ENCODE data around the gene ZNF618. TPM values are rescaled to one million over a fixed set of nuclear protein-coding genes. Genes with fewer than 3 reads are reported as not detected.

Gene ZNF618
- polyA plus RNA-seq, 3 donors = 0.53 to 1.9 (median 0.78) TPM

DNA sequence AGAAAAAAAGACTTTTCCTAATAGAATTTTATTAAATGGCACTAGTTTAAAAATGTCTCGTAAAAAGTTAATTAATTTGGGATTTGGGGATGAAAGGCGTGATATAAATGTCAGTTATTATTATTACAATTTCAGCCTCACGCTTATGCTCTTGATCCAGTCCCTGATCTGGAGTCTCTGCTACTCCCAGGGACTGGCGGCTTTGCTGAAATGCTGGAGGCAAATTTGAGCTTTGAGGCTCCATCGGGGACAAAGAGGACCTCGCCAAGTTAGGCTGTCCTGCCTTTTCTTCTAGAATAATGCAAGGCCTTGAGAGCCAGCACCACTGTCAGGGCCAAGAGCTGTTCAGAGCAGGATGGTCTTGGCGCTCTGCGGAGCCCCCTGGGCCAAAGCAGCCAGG lies 69.7 kb downstream of the ZNF618 start:
- Histone ChIP-seq H3K9ac (ENCODE audit: insufficient read depth, low read length, poor library complexity, severe bottlenecking) (no peak overlapping the region), H3K79me2 (ENCODE audit: insufficient read depth, low read length) (no peaks in the 10 kb centered on the region), H3K9me3 (replicated peaks in 1 of 2; ENCODE audit: control insufficient read depth in 1 of 2, insufficient read depth in 1 of 2, low read length in 2 of 2) (no peaks in the 10 kb centered on the region), H3K27ac (ENCODE audit: low read depth in 1 of 2, low read length in 2 of 2) (no peak overlapping the region), H3K4me3 (replicated peaks in 1 of 3; ENCODE audit: low read depth in 2 of 3, low read length in 3 of 3) (no peak overlapping the region), H3K4me2 (replicated peaks; ENCODE audit: extremely low read depth, low read length, poor library complexity, severe bottlenecking) (no peak overlapping the region), H4K20me1 (ENCODE audit: insufficient read depth, low read length) (no peaks in the 10 kb centered on the region), H2AFZ (ENCODE audit: insufficient read depth, low read depth, low read length, poor library complexity, severe bottlenecking) (no peak overlapping the region), H3K36me3 (replicated peaks in 1 of 2; ENCODE audit: control insufficient read depth in 1 of 2, insufficient read depth in 2 of 2, low read length in 2 of 2) (no peaks in the 10 kb centered on the region), H3K4me1 (ENCODE audit: control insufficient read depth in 1 of 2, insufficient read depth in 2 of 2, low read length in 2 of 2) (peaks cover 6 to 7% of the 10 kb centered on the region in 2 donors), H3K27me3 (ENCODE audit: control insufficient read depth in 2 of 2, insufficient read depth in 2 of 2, low read length in 2 of 2) (no peaks in the 10 kb centered on the region)
- 99% methylated on average over 4 of the region's 8 CpGs for WGBS (ENCODE audit: insufficient coverage)
- Mint-ChIP-seq H3K27ac (no peak overlapping the region), H3K27me3 (ENCODE audit: low read depth in 3 of 3) (peaks cover 0 to 3% (median 0%) of the 10 kb centered on the region in 3 donors), H3K36me3 (peaks cover 0 to 3% of the 10 kb centered on the region in 2 donors), H3K4me1 (peaks cover 31% of the 10 kb centered on the region), H3K4me3 (no peak overlapping the region), H3K9me3 (peaks cover 0 to 1% (median 0%) of the 10 kb centered on the region in 7 donors)
- intact Hi-C loops (cut with micrococcal nuclease) = no loop called here
- TF ChIP-seq, protein P1, sequence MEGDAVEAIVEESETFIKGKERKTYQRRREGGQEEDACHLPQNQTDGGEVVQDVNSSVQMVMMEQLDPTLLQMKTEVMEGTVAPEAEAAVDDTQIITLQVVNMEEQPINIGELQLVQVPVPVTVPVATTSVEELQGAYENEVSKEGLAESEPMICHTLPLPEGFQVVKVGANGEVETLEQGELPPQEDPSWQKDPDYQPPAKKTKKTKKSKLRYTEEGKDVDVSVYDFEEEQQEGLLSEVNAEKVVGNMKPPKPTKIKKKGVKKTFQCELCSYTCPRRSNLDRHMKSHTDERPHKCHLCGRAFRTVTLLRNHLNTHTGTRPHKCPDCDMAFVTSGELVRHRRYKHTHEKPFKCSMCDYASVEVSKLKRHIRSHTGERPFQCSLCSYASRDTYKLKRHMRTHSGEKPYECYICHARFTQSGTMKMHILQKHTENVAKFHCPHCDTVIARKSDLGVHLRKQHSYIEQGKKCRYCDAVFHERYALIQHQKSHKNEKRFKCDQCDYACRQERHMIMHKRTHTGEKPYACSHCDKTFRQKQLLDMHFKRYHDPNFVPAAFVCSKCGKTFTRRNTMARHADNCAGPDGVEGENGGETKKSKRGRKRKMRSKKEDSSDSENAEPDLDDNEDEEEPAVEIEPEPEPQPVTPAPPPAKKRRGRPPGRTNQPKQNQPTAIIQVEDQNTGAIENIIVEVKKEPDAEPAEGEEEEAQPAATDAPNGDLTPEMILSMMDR (IDR thresholded peaks at IDR 0.05) = no peak
- DNase-seq = no peak

DNA sequence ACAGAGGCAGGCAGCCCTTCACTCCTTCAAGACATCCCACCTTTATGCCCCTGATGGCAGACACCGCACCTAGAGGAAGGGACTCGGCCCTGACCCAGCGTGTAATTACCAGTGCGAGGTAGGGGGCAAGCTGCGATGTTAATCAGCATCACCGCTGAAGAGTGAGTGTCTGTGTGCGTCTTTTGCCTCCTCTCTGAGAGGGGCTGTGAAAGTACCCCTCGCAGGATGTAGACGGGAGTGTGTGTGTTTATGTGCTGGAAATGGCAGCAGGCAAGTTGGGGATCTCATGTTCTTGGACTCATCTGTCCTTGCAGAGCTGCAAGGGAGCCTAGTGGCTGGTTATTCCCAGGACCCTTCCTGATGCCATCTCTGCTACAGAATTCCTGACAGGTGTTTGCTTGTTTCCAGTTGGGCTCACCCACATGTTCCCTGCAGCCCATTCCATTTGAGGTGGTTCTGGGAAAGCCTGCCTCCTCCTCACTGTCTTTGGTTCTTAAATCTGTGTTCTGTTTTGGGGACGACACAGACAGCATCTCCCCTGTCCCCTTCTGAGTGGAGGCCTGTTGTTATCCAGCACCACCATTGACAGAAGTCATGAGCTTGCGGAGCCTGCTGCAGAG lies 70.5 kb downstream of the ZNF618 start:
- Mint-ChIP-seq H3K27me3 (ENCODE audit: low read depth in 3 of 3) (peaks cover 0 to 3% (median 0%) of the 10 kb centered on the region in 3 donors), H3K27ac (no peak overlapping the region), H3K9me3 (peaks cover 0 to 1% (median 0%) of the 10 kb centered on the region in 7 donors), H3K4me1 (peaks cover 28% of the 10 kb centered on the region), H3K4me3 (peak overlapping the region in 1 of 2 donors; percentile 41), H3K36me3 (peaks cover 0 to 3% of the 10 kb centered on the region in 2 donors)
- Histone ChIP-seq H2AFZ (ENCODE audit: insufficient read depth, low read depth, low read length, poor library complexity, severe bottlenecking) (no peak overlapping the region), H3K9ac (ENCODE audit: insufficient read depth, low read length, poor library complexity, severe bottlenecking) (no peak overlapping the region), H3K36me3 (replicated peaks in 1 of 2; ENCODE audit: control insufficient read depth in 1 of 2, insufficient read depth in 2 of 2, low read length in 2 of 2) (no peaks in the 10 kb centered on the region), H3K9me3 (replicated peaks in 1 of 2; ENCODE audit: control insufficient read depth in 1 of 2, insufficient read depth in 1 of 2, low read length in 2 of 2) (no peaks in the 10 kb centered on the region), H3K27me3 (ENCODE audit: control insufficient read depth in 2 of 2, insufficient read depth in 2 of 2, low read length in 2 of 2) (no peaks in the 10 kb centered on the region), H3K27ac (ENCODE audit: low read depth in 1 of 2, low read length in 2 of 2) (no peak overlapping the region), H3K4me1 (ENCODE audit: control insufficient read depth in 1 of 2, insufficient read depth in 2 of 2, low read length in 2 of 2) (peaks cover 5% of the 10 kb centered on the region in 2 donors), H4K20me1 (ENCODE audit: insufficient read depth, low read length) (no peaks in the 10 kb centered on the region), H3K4me2 (replicated peaks; ENCODE audit: extremely low read depth, low read length, poor library complexity, severe bottlenecking) (no peak overlapping the region), H3K4me3 (replicated peaks in 1 of 3; ENCODE audit: low read depth in 2 of 3, low read length in 3 of 3) (no peak overlapping the region), H3K79me2 (ENCODE audit: insufficient read depth, low read length) (no peaks in the 10 kb centered on the region)
- no peak for DNase-seq
- TF ChIP-seq, protein P1 (IDR thresholded peaks at IDR 0.05) = no peak
- intact Hi-C loops (cut with micrococcal nuclease) = no loop called here
- 95% methylated on average over 8 of the region's 11 CpGs for WGBS (ENCODE audit: insufficient coverage)

Data from CD14-positive monocyte (primary cell).